Fibroblast of lung (primary cell): ENCODE measurements around the gene EDC3.

ENCODE experiments used
- EZH2 ChIP-seq: IDR thresholded peaks from 2 replicates; pipeline ENCODE4 v1.5.1; 2012; ENCODE audit warnings: low read length, control low read depth, mild to moderate bottlenecking; ENCODE audit errors: missing control alignments
- TF ChIP-seq, protein P1 (sequence below), 2 donors: IDR thresholded peaks in 1 of 2; conservative IDR thresholded peaks in 1 of 2; 1 replicate in 1 of 2; 2 replicates in 1 of 2; pipeline ENCODE4 v1.5.1; 2011 to 2012; ENCODE audit warnings: low read length in 2 of 2, control low read depth in 1 of 2, inconsistent platforms in 1 of 2, low read depth in 1 of 2, mild to moderate bottlenecking in 1 of 2

DNA sequence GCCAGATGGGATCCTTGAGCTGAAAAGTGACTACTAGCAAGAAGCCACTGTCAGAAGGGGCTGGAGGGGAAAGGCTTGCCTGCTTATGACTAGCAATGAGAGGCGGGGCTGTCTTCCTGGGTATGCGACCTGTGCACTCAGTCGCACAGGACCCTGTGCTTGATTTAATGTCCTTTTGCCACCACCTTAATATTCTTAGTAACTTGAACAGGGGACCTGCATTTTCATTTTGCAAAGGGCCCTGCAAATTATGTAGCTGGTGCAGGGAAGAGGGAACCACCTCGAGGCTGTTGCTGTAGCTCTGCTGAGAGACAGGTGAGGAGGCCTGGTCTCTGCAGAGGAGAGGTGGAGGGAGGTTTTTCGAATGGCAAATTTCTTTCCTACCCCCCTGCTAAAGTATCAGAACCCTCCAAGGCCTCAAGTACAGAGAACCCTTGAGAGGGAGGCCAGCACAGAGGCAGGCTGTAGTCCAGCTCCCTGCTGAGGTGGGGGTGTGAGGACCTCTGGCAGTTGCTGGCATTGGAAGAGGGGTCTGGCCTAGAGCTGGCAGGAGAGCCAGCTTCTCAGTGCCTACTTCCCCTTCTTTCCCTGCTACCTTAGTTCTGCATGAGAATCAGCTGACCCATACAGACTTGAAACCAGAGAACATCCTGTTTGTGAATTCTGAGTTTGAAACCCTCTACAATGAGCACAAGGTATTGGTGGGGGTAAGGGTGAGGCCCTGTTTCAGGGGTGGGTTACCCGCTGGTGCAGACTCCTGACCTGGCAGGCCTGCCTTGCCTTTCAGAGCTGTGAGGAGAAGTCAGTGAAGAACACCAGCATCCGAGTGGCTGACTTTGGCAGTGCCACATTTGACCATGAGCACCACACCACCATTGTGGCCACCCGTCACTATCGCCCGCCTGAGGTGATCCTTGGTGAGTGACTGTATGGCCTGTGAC lies 68.8 kb downstream of the EDC3 start:
- TF ChIP-seq, protein P1, sequence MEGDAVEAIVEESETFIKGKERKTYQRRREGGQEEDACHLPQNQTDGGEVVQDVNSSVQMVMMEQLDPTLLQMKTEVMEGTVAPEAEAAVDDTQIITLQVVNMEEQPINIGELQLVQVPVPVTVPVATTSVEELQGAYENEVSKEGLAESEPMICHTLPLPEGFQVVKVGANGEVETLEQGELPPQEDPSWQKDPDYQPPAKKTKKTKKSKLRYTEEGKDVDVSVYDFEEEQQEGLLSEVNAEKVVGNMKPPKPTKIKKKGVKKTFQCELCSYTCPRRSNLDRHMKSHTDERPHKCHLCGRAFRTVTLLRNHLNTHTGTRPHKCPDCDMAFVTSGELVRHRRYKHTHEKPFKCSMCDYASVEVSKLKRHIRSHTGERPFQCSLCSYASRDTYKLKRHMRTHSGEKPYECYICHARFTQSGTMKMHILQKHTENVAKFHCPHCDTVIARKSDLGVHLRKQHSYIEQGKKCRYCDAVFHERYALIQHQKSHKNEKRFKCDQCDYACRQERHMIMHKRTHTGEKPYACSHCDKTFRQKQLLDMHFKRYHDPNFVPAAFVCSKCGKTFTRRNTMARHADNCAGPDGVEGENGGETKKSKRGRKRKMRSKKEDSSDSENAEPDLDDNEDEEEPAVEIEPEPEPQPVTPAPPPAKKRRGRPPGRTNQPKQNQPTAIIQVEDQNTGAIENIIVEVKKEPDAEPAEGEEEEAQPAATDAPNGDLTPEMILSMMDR (conservative IDR thresholded peaks at IDR 0.05 in 1 of 2, IDR thresholded peaks at IDR 0.05 in 1 of 2; ENCODE audit: low read depth in 1 of 2, low read length in 2 of 2): no peak
- no peak for TF ChIP-seq EZH2
